Activated naive CD4-positive, alpha-beta T cell treated with anti-CD3 and anti-CD28 coated beads for 36 hours (primary cell): ENCODE data around the gene HSPG2. TPM values are rescaled to one million over a fixed set of nuclear protein-coding genes. Genes with fewer than 3 reads are reported as not detected.
"Not testable (repeated sequence)": the region's sequence is repeated elsewhere in the genome, so short reads cannot be mapped to it uniquely, and the experiment has no call there.

Experiments used
- CTCF ChIA-PET: fragments of 350-600 bp; sonication (Branson Sonifier 250); formaldehyde crosslinking; loops from one replicate; lab custom pipeline; 2021; ENCODE audit warnings: antibody characterized with exemption; lab: Charles Lee
- DNase-seq: peaks from one replicate; pipeline ENCODE4 v3.0.0-alpha.2; 2020
- H3K27ac Mint-ChIP-seq: one replicate; pipeline ENCODE4 v1.8.0; 2021; ENCODE audit warnings: mild to moderate bottlenecking, mixed read lengths
- H3K27me3 Mint-ChIP-seq: one replicate; pipeline ENCODE4 v1.8.0; 2021; ENCODE audit warnings: low read depth, mixed read lengths
- H3K36me3 Mint-ChIP-seq: one replicate; pipeline ENCODE4 v1.8.0; 2021; ENCODE audit warnings: low read depth, mixed read lengths
- H3K4me1 Mint-ChIP-seq: one replicate; pipeline ENCODE4 v1.8.0; 2021; ENCODE audit warnings: low read depth, mixed read lengths
- H3K4me3 Mint-ChIP-seq: one replicate; pipeline ENCODE4 v1.8.0; 2021; ENCODE audit warnings: mild to moderate bottlenecking, moderate library complexity, mixed read lengths
- H3K9me3 Mint-ChIP-seq: one replicate; pipeline ENCODE4 v1.8.0; 2021; ENCODE audit warnings: mixed read lengths
- intact Hi-C: fragments of 100-400 bp; cut with micrococcal nuclease; formaldehyde crosslinking; loops from one replicate; pipeline ENCODE4 v1.15.1; 2023
- total RNA-seq, 2 experiments: library from RNA; stranded (reverse); gene quantifications; one replicate each; pipeline ENCODE4 v1.2.3, GENCODE V29; 2021

HSPG2 gene
- total RNA-seq, 2 experiments from 2014 or later = 4.5 to 4.9 TPM

DNA sequence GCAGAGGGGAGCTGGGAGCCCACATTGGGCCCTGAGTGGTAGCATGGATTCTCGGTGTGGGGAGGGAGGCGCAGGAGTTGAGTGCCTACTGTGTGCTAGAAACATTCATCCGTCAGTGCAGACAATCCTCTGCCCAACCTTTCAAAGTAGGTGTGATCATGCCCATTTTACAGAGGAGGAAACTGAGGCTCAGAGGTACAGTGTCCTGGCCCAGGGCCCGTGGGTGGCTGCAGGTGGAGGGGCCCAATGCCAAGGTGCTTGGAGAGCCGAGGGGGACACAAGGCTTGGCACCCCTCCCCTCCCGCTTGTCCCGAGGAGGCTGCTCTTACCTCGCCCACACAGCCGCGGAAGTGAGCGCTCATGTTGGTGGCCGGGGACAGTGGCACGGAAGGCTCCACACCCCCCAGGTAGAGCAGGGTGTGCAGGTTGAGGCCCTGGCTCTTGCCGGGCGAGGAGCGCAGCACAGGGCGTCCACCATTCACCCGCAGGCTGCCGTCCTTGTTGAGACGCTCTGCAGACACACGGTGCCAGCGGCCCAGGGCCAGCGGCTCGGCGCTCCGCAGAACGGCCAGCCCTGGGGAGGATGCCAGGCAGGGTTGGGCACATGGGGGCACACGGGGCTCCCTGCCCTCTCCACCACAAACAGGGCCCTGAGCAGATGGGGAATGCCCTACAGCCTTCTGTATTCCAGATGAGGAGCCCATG, 108.5 kb downstream of the HSPG2 start:
- no peak for DNase-seq
- no peaks in the 10 kb centered on the region for H3K4me1 Mint-ChIP-seq
- CTCF ChIA-PET = no interaction called here
- no peaks in the 10 kb centered on the region for H3K27me3 Mint-ChIP-seq
- no peak overlapping the region for H3K27ac Mint-ChIP-seq
- no peak overlapping the region for H3K4me3 Mint-ChIP-seq
- intact Hi-C loops = no loop called here
- H3K9me3 Mint-ChIP-seq = peaks cover 5% of the 10 kb centered on the region
- peaks cover 2% of the 10 kb centered on the region for H3K36me3 Mint-ChIP-seq

DNA sequence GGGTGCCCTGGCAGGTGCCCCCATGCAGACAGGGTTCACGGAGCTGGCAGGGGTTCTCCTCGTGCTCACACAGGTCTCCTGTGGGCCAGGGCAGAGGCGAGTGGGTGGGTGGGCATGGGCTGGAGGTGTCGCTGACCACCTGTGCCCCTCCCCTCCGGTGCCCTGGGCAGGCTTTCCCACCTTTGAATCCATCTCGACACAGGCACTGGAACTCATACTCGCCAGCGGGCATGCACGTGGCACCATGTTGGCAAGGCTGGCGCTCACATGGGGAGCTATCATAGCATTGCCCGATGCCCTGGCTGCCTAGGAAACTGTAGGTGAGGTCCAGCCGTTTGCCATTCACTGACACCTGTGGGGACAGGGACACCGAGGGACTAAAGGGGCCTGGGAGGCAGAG, 109.0 kb downstream of the HSPG2 start:
- H3K4me3 Mint-ChIP-seq = no peak overlapping the region
- no peak overlapping the region for H3K27ac Mint-ChIP-seq
- DNase-seq = no peak
- H3K9me3 Mint-ChIP-seq = peaks cover 3% of the 10 kb centered on the region
- H3K4me1 Mint-ChIP-seq = no peaks in the 10 kb centered on the region
- H3K27me3 Mint-ChIP-seq = no peaks in the 10 kb centered on the region
- CTCF ChIA-PET = no interaction called here
- no peaks in the 10 kb centered on the region for H3K36me3 Mint-ChIP-seq
- intact Hi-C loops = no loop called here

DNA sequence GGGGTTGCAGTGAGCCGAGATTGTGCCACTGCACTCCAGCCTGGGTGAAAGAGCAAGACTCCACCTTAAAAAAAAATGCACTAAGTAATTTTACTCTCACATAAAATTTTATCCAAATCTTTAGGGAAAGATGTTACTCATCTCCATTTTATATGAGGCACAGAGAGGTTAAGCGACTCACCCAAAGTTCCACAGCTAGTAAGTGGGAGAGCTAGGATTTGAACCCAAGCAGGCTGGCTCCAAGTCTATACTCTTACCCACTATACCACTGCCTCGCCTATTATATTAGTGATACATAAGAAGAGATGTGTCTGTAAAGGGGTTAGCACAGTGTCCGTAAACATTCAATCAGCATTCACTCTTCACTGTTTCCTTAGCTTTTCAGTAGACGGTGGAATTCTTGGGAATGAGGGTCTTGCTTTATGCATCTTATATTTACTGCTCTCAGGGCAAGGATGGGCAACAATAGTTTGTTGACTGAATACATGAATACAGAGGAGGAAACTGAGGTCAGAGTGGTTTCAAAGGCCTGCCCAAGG, 109.9 kb downstream of the HSPG2 start:
- Mint-ChIP-seq H3K4me3 (no peak overlapping the region), H3K27me3 (no peaks in the 10 kb centered on the region), H3K36me3 (no peaks in the 10 kb centered on the region), H3K27ac (no peak overlapping the region), H3K4me1 (no peaks in the 10 kb centered on the region), H3K9me3 (no peaks in the 10 kb centered on the region)
- CTCF ChIA-PET = no interaction called here
- no peak for DNase-seq
- intact Hi-C loops = no loop called here

DNA sequence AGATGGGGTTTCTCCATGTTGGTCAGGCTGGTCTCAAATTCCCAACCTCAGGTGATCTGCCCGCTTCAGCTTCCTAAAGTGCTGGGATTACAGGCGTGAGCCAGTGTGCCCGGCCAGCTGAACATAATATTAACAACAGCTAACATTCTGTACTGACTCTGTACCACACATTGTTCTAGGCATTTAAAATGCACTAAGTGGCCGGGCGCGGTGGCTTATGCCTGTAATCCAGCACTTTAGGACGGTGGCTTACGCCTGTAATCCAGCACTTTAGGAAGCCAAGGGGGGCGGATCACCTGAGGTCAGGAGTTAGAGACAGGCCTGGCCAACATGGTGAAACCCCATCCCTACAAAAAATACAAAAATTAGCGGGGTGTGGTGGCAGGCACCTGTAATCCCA, 110.4 kb downstream of the HSPG2 start:
- H3K9me3 Mint-ChIP-seq, CTCF ChIA-PET, H3K36me3 Mint-ChIP-seq, H3K27ac Mint-ChIP-seq, H3K4me1 Mint-ChIP-seq, H3K27me3 Mint-ChIP-seq, DNase-seq, H3K4me3 Mint-ChIP-seq, intact Hi-C loops: not testable (repeated sequence)

DNA sequence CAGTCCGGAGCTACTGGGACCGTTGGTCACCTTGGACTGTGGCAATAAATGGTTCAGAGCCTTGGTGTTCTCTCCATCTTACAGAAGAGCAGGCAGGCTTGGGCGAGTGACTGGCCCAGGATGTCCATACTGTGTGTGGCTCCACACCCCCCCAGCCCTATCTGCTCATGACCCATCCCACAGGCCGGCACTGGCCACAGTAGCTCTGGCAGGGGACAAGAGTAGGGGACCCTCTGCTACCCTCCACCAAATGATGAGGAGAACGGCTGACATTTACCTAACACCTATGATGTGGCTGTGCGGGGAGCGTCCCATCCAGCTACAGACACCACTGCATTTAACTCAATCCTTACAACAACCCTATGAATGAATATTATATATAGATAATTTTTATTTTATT, 111.7 kb downstream of the HSPG2 start:
- Mint-ChIP-seq H3K9me3 (no peaks in the 10 kb centered on the region), H3K4me1 (no peaks in the 10 kb centered on the region), H3K27me3 (no peaks in the 10 kb centered on the region), H3K27ac (no peak overlapping the region), H3K36me3 (no peaks in the 10 kb centered on the region), H3K4me3 (no peak overlapping the region)
- intact Hi-C loops = no loop called here
- CTCF ChIA-PET = no interaction called here
- no peak for DNase-seq

DNA sequence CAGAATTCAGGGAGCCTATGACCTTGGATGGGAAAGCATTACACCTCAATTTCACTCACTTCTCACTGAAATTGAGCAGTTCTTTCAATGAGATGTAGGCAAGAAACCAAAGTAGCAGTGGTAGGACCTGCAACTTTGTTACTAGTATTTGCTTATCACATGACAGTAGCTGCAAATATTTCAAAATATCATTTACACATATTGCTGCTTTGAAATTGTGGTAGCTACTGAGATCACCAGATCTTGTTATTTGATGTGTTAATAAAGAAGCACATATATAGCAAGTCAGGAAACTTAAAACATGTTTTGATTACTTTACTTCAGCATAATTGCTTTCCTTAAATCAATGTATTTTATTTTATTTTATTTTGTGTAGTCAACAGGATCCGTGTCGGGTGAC, 112.2 kb downstream of the HSPG2 start:
- no peaks in the 10 kb centered on the region for H3K36me3 Mint-ChIP-seq
- H3K27ac Mint-ChIP-seq = no peak overlapping the region
- no peaks in the 10 kb centered on the region for H3K9me3 Mint-ChIP-seq
- H3K27me3 Mint-ChIP-seq = no peaks in the 10 kb centered on the region
- intact Hi-C loops = no loop called here
- no peak overlapping the region for H3K4me3 Mint-ChIP-seq
- CTCF ChIA-PET = no interaction called here
- no peaks in the 10 kb centered on the region for H3K4me1 Mint-ChIP-seq
- no peak for DNase-seq

DNA sequence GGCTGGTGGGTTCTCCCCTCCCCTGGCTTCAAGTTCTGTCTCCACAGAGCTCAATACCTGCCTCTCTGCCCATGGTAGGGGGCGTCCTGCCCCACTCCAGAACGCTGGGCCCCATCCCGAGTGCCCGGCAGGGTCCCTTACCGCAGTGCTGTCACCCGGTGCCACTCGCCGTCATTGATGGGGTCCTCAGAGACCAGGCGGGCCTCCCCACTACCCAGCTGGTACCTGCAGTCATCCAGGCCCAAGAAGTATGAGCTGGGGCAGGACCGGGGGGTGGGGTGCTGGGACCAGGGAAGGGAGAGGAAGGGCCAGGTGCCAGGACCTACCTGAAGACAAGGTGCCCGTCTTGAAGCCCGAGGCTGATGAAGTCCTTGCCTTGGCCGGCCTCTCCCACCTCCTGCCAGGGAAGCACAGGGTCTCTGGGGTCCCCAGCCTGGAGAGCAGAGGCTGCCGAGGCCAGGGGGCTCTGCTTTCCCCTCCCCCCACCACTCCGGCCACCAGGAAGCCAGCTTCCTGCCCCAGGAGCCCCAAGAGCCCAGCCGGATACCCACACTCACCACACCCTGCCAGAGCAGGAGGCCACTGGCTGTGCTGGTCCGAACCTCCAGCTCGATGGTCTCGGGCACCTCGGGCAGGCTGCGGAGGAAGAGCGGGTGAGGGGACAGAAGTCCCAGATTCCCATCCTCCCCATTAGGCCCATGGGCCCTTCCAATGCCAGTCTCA, 113.0 kb downstream of the HSPG2 start:
- H3K4me1 Mint-ChIP-seq = no peaks in the 10 kb centered on the region
- intact Hi-C loops = no loop called here
- H3K4me3 Mint-ChIP-seq = no peak overlapping the region

DNA sequence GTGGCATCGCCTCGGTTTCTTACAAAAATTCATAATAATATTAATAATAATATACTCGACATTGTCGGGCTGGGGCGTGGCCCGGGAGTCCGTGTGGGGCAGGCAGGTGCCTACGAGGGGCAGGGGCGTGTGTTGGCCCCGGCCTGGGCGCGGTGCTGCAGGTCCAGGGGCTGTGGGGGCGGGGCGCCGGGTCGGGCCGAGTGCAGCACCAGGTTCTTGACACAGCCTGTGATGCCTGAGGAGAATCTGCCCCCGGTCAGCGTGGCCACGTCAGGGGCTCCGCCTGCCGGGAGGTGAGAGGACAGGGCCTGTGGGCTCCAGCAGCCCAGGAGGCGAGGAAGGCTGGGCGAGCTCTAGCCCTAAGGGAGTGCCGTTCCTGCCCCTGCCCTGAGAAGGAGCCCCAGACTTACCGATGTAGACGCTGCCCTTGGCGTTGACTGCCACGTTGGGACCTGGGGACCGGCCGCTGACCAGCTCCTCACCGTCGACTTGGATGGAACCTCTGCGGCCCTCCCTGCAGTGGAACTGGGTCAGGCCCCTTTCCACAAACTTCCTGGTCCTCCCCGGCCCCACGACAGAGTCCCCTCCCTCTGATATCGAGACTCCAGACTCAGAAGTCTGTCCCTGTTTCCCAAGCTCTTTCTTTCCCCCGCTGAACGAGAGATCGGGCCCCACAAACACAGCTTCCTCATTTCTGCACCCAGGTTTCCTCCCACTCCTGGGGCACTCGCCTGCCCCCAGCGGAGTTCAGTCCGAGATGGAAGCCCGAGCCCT, 113.7 kb downstream of the HSPG2 start:
- Mint-ChIP-seq H3K4me3 (no peak overlapping the region), H3K4me1 (peaks cover 3% of the 10 kb centered on the region), H3K27me3 (no peaks in the 10 kb centered on the region), H3K36me3 (no peaks in the 10 kb centered on the region), H3K9me3 (no peaks in the 10 kb centered on the region), H3K27ac (no peak overlapping the region)
- CTCF ChIA-PET = interaction anchor here (0.5 kb wide), 1 partner anchor 143 kb away, joined by 3 read pairs; no protein-coding TSS in a partner anchor
- no peak for DNase-seq
- intact Hi-C loops = no loop called here

More for the DNA sequence above, 113.0 kb downstream of the HSPG2 start:
- CTCF ChIA-PET = interaction anchor here (0.5 kb wide), 1 partner anchor 144 kb away, joined by 3 read pairs; no protein-coding TSS in a partner anchor
- H3K27me3 Mint-ChIP-seq = no peaks in the 10 kb centered on the region
- H3K36me3 Mint-ChIP-seq = no peaks in the 10 kb centered on the region
- H3K27ac Mint-ChIP-seq = no peak overlapping the region
- H3K9me3 Mint-ChIP-seq = no peaks in the 10 kb centered on the region
- no peak for DNase-seq

DNA sequence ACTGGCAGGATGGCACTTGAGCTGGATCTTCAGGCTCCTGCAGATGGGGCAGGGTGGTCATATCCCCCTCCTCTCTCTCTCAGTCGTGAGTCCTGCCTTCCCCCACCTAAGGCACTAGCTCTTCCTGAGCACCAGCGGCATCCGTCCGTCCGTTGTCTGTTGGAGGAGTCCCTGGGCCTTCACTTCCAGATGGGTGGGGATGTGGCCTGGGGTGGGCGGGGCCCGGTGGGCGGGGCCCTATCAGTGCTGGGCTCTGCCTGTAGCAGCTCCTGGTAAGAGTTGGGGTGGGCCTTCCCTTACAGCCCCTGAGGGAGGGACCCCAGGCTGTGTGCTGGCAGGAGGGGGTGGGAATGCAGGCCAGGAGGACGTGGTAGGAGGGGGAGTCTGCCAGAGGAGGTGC, 114.8 kb downstream of the HSPG2 start:
- Mint-ChIP-seq H3K4me1 (peaks cover 3% of the 10 kb centered on the region), H3K9me3 (no peaks in the 10 kb centered on the region), H3K27me3 (no peaks in the 10 kb centered on the region), H3K4me3 (no peak overlapping the region), H3K36me3 (no peaks in the 10 kb centered on the region), H3K27ac (no peak overlapping the region)
- intact Hi-C loops = no loop called here
- CTCF ChIA-PET = no interaction called here
- no peak for DNase-seq

DNA sequence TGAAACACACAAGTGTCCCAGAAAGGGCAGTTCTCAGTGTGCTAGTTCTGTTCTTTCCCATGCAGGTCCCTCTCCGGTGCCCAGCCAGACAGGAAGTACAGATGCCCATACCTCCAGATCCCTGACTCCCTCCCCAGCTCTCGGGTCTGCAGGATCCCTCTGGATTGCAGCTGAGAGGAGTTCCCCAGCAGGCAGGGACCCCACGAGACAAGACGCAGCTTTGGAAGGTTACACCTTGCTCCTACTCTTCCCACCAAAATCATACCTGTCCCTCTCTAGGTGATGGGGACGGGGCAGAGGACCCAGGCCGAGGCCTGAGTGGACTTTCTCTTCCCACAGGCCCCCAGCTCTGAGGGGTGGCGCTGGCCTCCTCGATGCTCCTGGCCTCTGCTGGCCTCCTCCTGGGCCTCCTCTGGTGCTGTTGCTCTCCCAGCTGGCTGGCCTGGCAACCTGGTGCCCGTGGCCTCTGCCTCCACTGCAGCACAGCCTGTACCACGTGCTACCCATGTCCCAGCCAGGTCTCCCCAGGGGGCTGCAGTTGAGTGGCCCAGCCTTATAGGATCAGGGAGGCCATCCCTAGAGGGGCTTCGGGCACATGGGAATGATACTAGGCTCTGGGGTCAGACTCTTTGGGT, 115.6 kb downstream of the HSPG2 start:
- intact Hi-C loops = no loop called here
- Mint-ChIP-seq H3K27ac (no peak overlapping the region), H3K27me3 (no peaks in the 10 kb centered on the region), H3K4me3 (no peak overlapping the region), H3K4me1 (peaks cover 3% of the 10 kb centered on the region), H3K9me3 (no peaks in the 10 kb centered on the region), H3K36me3 (no peaks in the 10 kb centered on the region)
- DNase-seq = no peak
- CTCF ChIA-PET = no interaction called here

DNA sequence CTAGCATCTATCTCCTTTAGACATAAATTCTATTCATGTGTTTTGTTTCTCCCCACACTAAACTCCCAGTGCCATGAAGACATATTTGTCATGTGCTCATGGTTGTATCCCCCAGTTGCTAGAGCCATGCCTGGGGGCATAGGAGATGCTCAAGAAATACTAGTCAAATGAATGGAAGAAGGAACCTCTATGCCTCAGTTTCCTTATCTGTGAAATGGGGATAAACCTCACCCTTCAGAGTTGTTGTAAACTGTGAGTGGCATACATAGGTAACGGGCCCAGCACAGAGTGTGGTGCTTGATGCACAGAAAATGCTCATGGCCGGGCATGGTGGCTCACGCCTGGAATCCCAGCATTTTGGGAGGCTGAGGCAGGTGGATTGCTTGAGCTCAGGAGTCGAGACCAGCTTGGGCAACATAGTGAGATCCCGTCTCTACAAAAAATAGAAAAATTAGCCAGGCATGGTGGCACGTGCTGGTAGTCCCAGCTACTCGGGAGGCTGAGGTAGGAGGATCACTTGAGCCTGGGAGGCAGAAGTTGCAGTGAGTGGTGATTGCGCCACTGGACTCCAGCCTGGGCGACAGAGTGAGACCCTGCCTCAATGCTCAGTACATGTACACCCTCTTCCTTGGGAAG, 116.4 kb downstream of the HSPG2 start:
- Mint-ChIP-seq H3K4me3 (no peak overlapping the region), H3K9me3 (no peaks in the 10 kb centered on the region), H3K4me1 (peaks cover 3% of the 10 kb centered on the region), H3K36me3 (no peaks in the 10 kb centered on the region), H3K27ac (no peak overlapping the region), H3K27me3 (no peaks in the 10 kb centered on the region)
- DNase-seq = no peak
- intact Hi-C loops = no loop called here
- CTCF ChIA-PET = no interaction called here

DNA sequence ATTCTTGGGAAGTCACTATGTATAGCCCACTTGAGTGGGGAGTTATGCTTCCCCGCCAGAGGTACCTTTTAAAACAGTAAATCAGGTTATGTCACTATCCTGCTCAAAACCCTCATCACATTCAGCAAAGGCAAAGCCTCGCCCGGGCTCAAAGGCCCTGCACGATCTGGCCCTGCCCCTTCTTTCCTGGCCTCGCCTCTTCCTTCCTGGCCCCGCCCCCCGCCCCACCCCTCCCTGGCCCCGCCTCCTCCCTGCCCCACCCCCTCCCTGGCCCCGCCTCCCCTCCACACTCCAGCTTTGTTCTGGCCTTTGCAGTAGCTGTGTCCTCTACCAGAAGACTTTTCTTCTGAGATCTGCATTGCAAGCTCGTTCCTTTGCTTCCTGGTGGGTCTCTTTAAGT, 118.5 kb downstream of the HSPG2 start:
- Mint-ChIP-seq H3K36me3 (no peaks in the 10 kb centered on the region), H3K4me3 (no peak overlapping the region), H3K27ac (no peak overlapping the region), H3K27me3 (peaks cover 4% of the 10 kb centered on the region), H3K4me1 (peaks cover 7% of the 10 kb centered on the region), H3K9me3 (no peaks in the 10 kb centered on the region)
- DNase-seq = peak; percentile 49
- intact Hi-C loops = no loop called here
- CTCF ChIA-PET = no interaction called here
